ENCODE data around the gene LHPP.
A peak's percentile ranks its signal among the peaks of the same experiment; 100 is the strongest.

Gene LHPP

DNA sequence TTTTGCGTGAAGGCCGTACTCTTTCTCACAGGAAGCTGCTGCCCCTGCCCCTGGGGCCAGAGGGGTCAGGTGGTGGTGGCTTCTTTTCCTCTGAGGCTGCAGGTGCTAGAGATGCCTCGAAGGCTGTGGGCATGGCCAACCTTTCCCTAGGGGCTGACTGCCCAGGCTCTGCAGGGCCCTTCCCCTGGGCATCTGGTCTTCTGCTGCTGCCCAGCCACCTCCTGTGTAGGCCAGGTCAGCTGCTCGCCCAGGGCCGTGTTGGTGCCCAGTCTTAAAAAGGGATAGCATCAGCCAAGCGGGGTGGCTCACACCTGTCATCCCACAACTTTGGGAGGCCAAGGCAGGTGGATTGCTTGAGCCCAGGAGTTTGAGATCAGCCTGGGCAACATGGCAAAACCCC is 168.2 kb downstream of the LHPP start:
- DNase-seq (ENCODE audit: insufficient read length, low spot score) (no peak), FAIRE-seq (no peak)

DNA sequence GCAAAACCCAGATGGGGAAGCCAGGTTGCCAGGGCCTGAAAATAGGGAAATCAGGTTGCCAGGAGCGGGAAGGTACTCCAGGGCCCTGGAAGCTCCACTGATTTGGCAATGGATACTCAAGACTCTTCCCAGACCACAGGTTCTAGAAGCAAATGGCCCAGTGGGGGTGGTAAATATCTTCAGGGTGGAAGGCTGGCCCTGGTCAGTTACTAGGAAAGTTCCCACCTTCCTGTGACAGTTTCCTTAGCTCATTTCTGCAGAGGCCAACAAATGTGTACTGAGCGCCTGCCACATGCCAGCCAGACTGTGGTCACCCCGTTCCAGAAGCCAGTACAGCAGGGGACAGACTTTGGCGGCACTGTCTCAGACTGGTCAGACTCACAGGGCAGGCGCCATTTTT is 168.9 kb downstream of the LHPP start:
- DNase-seq (ENCODE audit: insufficient read length, low spot score) (no peak), FAIRE-seq (no peak)
- TF ChIP-seq, protein P1, sequence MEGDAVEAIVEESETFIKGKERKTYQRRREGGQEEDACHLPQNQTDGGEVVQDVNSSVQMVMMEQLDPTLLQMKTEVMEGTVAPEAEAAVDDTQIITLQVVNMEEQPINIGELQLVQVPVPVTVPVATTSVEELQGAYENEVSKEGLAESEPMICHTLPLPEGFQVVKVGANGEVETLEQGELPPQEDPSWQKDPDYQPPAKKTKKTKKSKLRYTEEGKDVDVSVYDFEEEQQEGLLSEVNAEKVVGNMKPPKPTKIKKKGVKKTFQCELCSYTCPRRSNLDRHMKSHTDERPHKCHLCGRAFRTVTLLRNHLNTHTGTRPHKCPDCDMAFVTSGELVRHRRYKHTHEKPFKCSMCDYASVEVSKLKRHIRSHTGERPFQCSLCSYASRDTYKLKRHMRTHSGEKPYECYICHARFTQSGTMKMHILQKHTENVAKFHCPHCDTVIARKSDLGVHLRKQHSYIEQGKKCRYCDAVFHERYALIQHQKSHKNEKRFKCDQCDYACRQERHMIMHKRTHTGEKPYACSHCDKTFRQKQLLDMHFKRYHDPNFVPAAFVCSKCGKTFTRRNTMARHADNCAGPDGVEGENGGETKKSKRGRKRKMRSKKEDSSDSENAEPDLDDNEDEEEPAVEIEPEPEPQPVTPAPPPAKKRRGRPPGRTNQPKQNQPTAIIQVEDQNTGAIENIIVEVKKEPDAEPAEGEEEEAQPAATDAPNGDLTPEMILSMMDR (IDR thresholded peaks at IDR 0.05; ENCODE audit: insufficient read depth, missing control alignments) = no peak

More for the DNA sequence above, 168.2 kb downstream of the LHPP start:
- TF ChIP-seq, protein P1 (IDR thresholded peaks at IDR 0.05; ENCODE audit: insufficient read depth, missing control alignments) = no peak

DNA sequence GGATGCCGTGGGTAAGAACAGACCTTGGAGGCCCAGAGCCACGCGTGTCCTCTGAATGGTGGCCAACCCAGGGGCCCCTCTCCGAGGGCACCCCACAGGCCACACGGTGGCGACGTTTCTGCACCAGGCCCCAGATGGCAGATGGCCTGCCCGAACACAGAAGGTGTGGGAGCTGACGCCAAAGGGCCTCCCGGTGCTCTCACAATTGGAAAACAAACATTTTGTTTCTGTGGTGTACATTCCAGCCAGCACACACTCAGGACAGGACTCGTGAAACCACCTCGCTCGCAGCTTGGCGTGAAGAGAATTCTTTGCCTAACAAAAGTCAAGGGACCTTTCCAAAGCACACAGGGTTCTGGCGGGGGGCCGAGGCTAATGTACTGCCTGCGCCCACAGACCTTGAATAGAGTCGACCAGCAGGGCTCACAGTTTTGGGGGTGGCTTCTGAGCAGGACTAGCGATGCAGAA is 170.5 kb downstream of the LHPP start:
- FAIRE-seq (no peak), DNase-seq (ENCODE audit: insufficient read length, low spot score) (no peak)
- TF ChIP-seq, protein P1 (IDR thresholded peaks at IDR 0.05; ENCODE audit: insufficient read depth, missing control alignments) = peak; percentile 46

DNA sequence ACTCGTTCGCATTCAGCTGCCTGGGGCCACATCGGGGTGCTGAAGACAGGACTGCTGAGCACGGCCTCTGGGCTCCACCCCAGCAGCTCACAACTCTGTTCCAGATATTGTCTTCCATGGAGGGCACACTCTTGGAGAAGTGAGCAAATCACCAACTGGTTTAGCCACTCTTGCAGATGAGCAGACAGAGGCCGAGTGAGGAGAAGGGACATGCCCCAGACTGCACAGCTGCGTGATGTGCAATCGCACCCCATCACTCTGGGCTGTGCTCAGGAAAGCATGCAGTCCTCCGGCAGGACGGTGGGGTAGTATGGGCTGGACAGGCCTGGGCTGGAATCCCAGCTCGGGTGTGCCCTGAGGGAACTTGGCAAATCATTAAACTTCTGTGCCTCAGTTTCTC is 170.9 kb downstream of the LHPP start:
- no peak for FAIRE-seq

DNA sequence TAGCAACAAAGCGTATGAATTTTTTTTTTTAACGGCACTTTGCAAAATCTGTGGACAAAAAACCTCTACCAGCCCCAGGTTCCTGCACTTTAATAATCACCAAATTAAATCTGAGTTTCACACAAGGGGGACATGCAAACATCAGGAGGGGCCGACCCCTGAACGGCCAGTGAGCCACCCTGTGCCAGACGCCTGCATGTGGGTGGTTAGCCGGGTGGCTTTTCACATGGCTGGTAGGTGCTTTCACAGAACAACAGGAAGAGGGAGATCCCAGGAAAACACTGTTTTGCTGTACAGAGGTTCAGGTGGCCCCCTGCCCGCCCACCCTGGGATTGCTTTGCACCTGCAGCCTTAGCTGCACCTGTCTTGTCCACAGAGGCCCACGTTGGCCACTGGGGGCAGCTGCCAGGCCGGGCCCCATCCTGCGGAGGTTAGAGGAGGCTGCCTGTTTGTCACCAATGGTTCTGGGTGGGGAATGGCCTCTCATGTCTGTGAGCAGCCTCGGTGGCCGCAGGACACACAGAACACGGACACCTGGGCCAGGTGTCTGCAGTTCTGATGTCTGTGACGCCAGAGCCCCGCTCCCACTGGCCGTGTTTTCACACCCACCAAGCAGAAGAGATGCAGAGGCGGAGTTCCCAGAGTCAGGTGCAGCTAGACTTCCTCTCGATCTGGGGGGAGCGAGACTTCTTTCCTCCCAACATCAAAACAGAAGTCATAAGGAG is 174.8 kb downstream of the LHPP start:
- TF ChIP-seq, protein P1 (IDR thresholded peaks at IDR 0.05; ENCODE audit: insufficient read depth, missing control alignments) = no peak
- FAIRE-seq (no peak), DNase-seq (ENCODE audit: insufficient read length, low spot score) (no peak)

More for the DNA sequence above, 170.9 kb downstream of the LHPP start:
- DNase-seq (ENCODE audit: insufficient read length, low spot score) = no peak
- TF ChIP-seq, protein P1 (IDR thresholded peaks at IDR 0.05; ENCODE audit: insufficient read depth, missing control alignments) = no peak

DNA sequence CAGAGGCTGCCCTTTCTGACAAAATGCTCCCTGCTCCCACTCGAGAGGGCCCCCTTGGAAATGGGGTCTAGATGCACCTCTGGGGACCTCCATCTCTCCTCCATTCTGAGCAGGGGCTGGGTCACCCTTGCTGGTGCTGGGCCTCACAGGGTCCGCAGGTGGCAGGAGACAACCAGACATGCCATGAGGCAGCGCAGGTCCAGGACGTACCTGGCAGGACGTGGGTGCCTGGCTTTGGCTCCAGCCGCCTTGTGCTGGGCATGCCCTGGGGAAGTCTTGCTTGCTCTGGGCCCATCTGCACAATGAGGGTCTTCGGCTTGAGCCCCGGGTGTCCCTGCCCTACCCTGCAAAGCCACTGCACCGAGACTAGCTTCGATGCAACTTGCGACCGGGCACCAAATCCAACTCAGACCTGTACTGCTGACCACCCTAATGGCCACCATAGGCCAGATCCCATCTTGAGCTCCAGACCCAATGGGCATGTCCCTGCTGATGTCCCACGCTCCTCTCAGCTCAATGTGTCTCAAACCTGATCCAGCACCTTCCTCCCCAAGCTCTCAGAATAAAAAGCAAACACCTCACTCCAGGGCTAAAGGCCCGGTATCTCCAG is 175.6 kb downstream of the LHPP start:
- TF ChIP-seq, protein P1 (IDR thresholded peaks at IDR 0.05; ENCODE audit: insufficient read depth, missing control alignments) = no peak
- no peak for DNase-seq (ENCODE audit: insufficient read length, low spot score)
- no peak for FAIRE-seq

DNA sequence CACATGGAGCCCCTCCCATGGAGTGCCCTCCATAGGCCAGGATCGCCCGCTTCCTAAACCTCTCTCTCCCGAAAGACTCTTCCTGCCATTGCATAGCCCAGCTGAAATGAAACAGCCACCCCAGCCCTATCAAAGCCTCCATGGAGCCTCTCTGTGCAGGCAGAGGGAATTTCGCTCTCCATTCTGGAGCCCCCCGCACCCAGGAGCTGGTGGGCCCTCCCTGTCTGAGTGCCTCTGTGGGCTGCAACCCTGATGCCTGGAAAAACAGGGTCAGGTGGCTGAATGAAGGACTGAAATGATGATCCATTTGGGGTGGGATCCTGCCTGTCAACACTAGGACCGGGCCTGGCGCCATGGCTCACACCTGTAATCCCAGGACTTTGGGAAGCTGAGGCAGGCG is 176.1 kb downstream of the LHPP start:
- FAIRE-seq (no peak), DNase-seq (ENCODE audit: insufficient read length, low spot score) (no peak)
- TF ChIP-seq, protein P1 (IDR thresholded peaks at IDR 0.05; ENCODE audit: insufficient read depth, missing control alignments) = no peak

Measured in D721Med (cell line).